HG03025 (cell line): ENCODE data around the gene PPP4R4.
"Not testable (repeated sequence)": the region's sequence is repeated elsewhere in the genome, so short reads cannot be mapped to it uniquely, and the experiment has no call there.

Experiments
- ATAC-seq: cut with Tn5 transposase; IDR thresholded peaks from one replicate; pipeline ENCODE4 v1.9.1; 2021; ENCODE audit warnings: mild to moderate bottlenecking, moderate library complexity; ENCODE audit not compliant: unreplicated experiment, low FRiP score

The PPP4R4 gene

DNA sequence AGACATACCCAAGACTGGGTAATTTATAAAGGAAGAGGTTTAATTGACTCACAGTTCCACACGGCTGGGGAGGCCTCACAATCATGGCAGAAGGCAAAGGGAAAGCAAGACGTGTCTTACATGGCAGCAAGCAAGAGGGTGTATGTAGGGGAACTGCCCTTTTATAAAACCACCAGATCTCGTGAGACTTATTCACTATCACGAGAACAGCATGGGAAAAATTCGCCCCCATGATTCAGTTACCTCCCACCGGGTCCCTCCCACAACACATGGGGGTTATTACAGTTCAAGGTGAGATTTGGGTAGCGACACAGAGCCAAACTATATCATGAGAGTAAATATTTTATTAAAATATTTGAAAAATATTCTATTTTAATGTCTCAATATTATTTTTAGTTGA lies 94.5 kb downstream of the PPP4R4 start:
- ATAC-seq, result not testable (repeated sequence)

DNA sequence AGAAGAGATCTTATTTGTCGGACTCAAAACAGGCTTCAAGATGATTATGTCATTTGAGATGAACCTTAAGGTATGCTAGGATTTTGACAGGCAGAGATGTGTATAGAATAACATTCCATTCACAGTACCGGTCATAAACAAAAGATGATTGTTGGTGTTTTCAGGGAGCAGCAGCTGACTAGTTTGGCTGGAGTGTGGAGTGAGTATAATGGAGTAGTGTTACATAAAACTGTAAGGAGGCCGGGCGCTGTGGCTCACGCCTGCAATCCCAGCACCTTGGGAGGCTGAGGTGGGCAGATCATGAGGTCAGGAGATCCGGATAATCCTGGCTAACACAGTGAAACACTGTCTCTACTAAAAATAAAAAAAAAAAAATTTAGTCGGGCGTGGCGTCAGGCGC lies 95.0 kb downstream of the PPP4R4 start:
- ATAC-seq, result no peak

DNA sequence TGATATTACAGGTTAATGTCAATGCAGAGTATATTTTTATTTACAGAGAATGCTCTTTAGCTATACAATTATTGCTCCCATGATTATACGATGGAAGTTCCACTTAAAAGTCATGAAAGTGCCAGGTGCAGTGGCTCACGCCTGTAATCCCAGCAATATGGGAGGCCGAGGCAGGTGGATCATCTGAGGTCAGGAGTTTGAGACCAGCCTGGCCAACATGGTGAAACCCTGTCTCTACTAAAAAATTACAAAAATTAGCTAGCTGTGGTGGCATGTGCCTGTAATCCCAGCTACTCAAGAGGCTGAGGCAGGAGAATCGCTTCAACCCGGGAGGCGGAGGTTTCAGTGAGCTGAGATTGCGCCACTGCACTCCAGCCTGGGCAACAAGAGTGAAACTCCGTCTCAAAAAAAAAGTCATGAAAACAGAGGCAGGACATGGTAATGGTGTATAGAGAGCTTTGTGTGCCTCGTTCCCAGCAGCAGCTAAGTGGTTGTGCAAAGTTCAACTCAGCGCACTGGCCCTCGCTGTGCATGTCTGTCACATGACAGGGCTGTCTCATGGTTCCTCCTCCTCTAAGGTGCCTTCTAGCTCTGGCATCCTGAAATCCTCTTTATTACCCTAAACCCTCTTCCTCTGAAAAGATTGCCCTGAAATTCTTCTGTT lies 102.9 kb downstream of the PPP4R4 start:
- ATAC-seq, result not testable (repeated sequence)

DNA sequence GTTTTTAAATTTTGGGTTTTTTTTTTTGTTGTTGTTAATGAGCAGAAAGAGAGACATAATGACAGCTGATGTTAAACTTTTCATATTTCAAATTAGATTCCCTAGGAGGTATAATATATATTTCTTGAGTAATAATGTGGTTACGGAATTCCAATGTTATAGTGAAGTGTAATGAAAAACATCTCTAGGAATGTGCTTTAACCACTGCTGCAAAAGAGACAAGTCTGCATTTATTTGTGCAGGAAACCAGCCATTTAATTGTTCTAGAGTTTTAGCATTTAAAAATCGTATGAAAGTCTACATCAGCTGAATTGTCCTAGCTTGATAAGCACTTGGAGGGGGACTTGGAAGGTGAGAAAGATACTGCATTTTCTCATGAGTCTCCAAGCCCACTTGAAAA lies 104.6 kb downstream of the PPP4R4 start:
- no peak for ATAC-seq

DNA sequence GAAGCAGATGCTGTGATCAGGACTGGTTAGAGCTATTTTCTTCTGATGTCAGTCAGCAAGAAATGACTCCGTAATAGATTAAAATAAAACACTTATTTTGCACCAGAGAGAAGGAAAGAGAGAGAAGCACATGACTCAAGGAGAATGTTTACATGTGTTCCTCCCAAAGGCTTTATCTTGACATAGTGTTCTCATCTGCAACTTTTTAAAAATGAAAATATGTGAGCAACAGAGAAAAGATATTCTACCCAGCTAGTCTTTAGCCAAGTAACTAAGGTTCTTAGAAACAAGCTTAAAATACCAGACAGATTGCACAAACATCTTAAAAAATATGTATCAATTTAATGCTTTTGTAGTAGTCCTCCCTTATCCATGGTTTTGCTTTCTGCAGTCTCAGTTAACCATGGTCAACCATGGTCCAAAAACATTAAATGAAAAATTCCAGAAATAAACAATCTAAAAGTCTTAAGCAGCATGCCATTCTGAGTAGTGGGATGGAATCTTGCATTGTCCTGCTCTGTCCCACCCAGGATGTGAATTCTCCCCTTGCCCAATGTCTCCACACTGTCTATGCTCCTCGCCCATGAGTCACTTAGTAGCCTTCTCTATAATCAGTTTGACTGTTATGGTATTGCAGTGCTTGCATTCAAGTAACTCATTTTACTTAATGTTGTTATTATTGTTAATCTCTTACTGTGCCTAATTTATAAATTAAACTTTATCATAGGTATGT lies 109.0 kb downstream of the PPP4R4 start:
- ATAC-seq, result no peak

DNA sequence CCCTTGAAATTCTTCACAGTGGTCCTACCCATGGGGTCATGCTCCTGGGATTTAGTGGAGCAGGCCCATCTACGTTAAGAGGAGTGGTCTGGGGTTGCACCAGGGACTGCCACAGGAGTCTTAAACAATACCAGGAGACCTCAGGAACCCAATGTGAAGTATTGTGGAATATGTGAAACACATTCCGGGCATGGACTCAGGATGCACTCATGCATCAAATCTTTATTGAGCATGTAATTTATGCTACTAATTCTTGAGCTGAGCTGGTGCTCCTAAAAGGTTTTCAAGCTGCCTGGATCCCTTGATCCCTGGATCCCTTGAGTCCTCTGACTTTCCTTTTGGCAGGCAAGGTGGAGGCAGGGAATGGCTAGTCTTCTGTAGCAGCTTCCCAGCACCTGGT lies 110.1 kb downstream of the PPP4R4 start:
- no peak for ATAC-seq

DNA sequence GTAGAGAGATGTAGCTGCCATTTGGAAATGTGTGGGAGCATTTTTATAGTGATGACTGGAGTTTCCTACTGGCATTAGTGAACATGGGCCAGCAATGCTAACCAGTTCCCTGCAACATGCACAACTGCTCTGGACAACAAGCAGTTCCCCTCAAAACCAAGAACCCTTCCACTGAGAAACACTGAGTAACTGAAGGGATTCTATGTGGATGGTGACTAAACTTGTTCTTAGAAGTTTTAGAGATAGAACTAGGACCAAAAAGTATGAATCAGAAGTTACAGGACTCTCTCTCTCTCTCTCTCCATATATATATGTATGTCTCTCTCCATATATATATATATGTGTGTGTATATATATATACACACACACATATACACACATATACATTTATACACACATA lies 111.0 kb downstream of the PPP4R4 start:
- ATAC-seq, result no peak

DNA sequence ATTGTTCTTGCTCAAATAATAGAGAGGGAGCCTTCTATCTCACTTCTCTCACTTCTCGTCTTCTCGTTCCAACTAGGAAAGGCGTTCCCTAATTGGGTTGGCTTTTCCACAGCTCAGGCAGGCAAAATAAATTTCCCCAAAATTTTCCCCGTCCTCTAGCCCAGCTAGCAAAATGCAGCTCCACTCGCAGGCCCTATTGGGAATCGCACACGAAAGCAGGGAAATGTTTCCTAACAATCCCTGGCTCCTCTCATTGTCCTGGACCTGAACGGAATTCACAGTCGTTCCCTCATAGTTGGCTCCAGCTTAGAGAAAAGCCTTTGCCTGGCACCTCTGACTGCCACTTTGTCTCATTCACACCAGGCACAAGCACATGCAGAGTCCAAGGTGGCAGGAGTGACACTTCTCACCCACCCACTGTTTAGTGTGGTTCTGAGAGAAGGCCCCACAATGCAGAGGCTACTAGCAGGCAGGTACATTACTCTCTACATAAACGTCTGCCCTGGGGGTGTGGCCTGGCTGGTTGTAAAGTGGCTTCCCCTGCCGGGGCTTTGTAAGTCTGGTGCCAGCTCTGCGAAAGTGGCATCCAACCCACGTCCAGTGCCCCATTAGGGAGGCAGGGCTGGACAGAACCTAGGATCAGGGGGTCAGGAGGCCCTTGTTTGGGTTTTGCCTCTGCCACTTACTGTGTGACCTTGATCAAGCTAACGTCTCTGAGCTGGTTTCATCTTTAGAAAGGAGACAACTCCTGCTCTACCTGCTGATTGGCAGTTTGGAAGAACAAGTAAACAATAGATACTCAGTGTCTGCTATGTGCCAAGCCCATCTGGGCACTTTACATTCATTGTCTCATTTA lies 114.7 kb downstream of the PPP4R4 start:
- no peak for ATAC-seq

DNA sequence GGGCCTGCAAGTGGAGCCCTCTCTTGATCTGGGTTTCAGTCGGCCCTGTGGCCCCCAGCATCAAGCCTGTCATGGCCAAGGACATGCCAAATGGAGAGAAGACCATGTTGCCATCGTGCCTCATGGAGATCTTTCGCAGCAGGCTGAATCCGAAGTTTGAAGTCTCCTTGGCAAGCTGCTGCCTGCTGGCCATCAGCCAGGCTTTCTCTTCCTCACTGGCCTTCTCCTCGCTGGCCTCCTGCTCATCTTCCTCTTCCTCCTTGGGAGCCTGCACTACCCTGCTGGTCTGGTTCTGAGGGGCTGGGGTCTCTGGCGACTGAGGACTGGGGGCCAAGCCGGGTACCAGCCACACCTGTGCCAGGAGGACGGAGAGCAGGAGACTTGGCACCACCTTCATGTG lies 116.1 kb downstream of the PPP4R4 start:
- no peak for ATAC-seq

DNA sequence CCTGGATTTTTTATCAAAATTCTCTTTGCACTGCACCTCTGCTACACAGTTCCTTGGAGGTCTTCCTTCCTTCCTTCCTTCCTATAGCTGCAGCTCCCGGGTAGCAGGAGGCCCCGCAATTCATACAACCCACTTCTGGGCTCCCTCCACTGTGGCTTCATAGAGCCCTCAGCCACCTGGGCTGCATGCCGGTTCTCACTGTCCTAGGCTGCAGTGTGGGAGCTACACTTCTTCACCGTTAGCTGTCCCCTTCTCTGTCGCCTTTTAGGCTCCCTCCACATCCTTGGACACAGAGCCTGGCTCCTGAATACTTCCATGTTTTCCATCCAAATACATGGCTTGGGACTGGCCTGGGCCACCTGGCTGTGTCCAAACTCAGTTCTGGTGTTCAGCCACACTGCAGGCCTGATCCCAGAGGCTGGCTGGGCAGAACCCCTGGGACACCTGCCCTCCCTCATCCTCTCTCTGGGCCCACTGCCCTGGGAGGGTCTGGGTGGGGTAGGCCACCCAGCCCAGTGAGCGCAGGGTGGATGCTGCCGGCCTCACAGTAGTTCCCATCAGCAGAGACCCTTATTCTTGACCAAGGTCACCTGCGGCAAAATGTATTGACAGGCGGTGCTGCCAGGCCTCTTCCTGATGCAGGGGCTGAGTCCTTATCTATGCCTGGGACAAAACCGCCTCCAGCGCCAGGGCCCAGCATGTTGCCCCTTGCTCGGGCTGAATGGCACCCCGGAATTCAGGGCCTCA lies 117.2 kb downstream of the PPP4R4 start:
- ATAC-seq, result no peak

DNA sequence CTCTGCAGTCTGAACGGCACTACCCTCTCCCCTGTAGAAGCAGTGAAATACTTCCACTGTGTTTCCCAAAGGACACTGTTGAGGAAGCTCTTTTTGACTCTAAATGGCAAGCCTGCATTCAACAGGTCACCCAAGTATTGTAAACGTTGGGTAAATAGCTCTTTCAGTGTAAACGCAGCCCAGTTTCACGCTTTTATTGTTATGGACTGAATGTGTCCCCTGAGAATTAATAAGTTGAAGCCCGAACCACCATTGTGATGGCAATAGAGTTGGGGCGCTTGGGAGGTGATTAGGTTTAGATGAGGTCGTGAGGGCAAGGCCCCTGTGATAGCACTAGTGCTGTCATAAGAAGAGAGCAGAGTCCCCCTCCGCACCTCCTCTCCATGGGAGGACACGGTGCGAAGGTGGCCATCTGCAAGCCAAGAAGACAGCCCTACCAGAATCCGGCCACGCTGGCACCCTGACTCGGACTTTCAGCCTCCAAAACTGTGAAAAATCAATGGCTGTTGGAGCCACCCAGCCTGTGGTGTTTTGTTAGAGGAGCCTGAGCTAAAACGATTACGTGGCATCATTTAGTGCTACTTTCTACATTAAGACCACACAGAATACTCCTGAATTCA lies 117.9 kb downstream of the PPP4R4 start:
- no peak for ATAC-seq

DNA sequence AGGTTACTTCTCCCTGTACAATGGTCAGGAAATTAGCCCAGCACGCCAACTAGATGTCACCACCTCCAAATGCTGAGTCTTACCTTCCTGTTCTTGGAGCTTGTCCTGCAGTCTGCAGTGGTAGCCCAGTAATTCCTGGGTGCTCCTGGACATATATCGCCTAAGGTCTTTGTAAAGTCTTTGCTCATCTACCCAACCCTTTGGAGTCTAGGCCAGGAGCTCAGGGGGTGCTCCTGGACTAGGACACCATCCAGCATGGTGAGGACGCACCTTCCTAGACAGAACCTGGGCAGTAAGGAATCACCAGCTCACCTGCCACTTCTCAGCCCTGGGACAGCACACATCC lies 118.4 kb downstream of the PPP4R4 start:
- no peak for ATAC-seq

DNA sequence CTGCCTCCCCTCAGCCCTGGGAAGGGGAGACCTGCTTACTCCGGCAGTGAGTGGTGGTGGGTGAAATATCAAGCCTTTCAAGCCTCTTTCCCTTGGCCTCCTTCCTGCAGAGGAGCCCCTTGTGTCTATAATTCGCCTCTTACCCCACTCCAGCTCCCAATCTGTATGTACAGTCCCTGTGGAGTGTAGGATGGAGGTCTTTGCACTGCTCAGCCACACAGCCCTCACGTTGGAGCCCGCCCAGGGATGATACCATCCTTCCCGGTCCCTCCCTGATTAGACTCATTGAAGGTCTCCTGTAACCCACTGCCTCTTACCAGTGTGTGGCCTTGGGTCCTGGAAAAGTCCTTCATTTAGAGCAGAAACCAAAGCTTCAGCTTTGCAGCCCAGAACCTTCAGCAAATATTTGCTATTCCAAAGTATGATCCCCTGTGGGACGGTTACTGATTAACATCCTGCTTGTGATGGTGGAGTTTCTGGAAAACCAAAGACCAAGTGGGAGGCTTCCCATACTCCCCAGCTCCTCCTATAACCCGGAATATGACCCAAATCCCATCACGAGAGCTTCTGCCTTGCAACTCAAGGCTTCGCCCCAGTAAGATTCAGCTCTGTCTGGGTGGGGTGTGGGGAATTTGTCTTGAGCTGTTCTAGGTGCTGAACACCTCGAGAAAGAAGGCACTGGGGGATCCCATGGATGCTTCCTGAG lies 118.9 kb downstream of the PPP4R4 start, which contains the start of gene SERPINA10:
TSS of gene SERPINA10 (minus strand) at position 397 of the 706 bp plus-strand sequence. CDS start 2,675 bp downstream, outside the sequence.
- ATAC-seq, result no peak

DNA sequence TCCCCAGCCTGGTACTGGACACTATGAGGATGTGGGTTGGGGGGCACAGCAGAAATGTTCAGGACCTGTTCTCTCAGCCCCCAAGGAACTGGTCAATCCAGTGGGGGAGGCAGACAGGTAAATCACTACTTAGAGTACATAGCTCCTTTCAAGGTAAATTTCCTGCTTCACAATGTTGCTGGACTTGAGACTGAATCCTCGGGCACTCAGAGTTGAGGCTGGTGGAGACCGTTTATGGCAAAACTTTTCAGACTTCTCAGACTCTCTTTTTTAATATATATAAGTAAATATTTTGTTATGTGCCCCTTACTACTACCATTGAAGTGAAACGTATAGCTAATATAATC lies 119.4 kb downstream of the PPP4R4 start:
- no peak for ATAC-seq

DNA sequence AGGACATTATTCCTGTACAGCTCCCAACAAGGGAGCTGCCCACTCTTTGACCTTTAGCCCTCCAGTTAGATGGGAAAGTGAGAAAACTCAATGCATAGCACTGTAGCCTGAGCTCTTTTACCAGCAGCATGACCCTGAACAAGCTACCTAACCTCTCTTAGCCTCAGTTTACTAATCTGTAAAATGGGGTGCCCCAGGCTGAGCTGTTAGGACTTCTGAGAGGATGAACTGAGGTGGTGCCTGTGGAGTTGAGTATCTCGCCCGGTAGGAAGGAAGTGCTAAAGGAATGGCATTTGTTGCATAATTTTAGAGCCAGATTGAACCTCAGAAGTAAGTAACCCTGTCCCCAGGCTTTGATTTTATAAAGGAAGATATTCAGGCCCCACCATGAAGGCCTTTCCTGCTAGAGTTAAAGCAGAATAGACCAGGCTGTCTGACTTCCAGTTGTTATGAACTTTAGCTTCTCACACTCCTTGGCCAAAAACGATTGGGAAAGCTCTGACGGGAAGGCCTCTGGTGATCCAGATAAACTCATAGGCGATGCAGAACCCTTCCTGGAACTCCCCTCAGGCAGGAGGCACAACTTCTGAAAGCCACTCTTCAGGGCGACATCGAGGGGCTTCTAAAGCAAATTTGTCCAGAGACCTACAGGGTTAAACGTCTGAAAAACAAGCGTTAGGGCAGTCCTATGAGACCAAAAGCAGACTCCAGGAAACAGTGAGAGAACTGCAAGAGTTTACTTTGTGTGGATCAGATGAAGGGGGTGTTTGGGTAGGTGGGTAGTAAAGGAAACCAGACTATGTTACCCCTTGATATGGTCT lies 121.4 kb downstream of the PPP4R4 start:
- no peak for ATAC-seq

DNA sequence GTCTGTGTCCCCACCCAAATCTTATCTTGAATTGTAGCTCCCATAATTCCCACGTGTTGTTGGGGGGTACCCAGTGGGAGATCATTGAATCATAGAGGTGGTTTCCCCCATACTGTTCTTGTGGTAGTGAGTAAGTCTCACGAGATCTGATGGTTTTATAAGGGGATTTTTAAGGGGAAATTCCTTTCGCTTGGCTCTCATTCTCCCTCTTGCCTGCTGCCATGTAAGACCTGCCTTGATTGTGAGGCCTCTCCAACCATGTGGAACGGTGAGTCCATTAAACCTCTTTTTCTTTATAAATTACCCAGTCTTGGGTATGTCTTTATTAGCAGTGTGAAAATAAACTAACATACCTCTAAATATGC lies 122.0 kb downstream of the PPP4R4 start:
- ATAC-seq, result not testable (repeated sequence)

DNA sequence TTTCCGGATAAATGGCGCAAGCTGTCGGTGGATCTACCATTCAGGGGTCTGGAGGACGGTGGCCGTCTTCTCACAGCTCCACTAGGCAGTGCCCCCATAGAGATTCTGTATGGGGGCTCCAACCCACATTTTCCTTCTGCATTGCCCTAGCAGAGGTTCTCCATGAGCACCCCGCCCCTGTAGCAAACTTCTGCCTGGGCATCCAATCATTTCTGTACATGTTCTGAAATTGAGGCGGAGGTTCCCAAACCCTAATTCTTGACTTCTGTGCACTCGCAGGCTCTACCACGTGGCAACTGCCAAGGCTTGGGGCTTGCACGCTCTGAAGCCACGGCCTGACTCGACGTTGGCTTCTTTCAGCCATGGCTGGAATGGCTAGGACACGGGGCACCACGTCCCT lies 124.0 kb downstream of the PPP4R4 start:
- no peak for ATAC-seq

DNA sequence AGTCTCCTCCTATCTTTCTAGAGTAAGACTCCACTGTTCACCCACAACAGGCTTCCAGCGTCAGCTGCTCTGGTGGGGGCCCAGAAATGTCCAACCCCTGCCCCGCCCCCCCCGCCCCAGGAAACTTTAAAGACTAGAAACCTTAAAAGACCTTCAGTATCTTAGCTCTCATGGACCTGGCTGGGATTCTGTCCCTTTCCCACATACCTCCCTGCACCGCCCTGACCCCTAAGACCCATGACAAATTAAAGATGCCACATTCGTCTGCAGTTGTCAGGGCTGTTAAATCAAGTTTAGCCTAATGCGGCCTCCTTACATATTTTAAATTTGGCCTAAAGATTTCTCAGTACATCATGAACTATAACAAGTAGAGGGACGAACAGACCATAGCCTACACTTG lies 129.0 kb downstream of the PPP4R4 start:
- ATAC-seq, result no peak

DNA sequence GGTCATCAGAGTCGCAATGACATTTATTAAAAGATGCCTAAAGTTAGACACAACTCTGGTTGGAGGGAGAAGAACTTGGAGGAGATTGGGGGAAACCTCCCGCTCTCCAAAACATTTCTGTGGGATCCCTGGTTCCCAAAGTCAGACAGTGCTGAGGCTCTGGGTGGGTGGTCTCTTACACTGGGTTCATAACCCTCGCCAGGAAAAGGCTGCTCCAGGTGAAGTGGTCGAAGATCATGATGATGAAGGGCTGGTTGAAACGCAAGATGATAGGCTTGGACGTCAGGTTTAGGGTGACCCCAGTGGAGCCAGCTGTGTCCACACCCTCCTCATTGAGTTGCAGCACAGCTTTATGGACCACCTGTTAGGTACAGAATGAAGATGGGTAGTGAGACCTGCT lies 130.1 kb downstream of the PPP4R4 start:
- no peak for ATAC-seq
